CD4-positive, alpha-beta T cell (primary cell): ENCODE results near the gene CALN1. TPM values are rescaled to one million over a fixed set of nuclear protein-coding genes. Genes with fewer than 3 reads are reported as not detected.

Source experiments
- ATAC-seq: fragments of 200-7000 bp; cut with Tn5 transposase; one replicate; pipeline ENCODE4 v1.10.0; 2022; ENCODE audit warnings: mild to moderate bottlenecking; ENCODE audit not compliant: poor library complexity
- CTCF ChIA-PET: fragments of 350-600 bp; sonication (Branson Sonifier 250); formaldehyde crosslinking; loops from one replicate; lab custom pipeline; 2021; ENCODE audit warnings: antibody characterized with exemption, inconsistent platforms; lab: Charles Lee
- POLR2A ChIA-PET: fragments of 350-600 bp; sonication (Branson Sonifier 250); formaldehyde crosslinking; loops from one replicate; lab custom pipeline; 2021; ENCODE audit warnings: antibody characterized with exemption, inconsistent platforms; lab: Charles Lee
- DNase-seq, 14 experiments: peaks; one replicate each; pipeline ENCODE4 v3.0.0-alpha.2; 2013 to 2020; ENCODE audit warnings: mixed read lengths in 2 of 14
- H3K27ac ChIP-seq, 2 donors: one replicate each; pipeline versions ENCODE4 v1.5.1 to v1.7.0; 2013; ENCODE audit warnings: low read length in 2 of 2, low read depth in 1 of 2, mild to moderate bottlenecking in 1 of 2
- H3K27me3 ChIP-seq, 2 experiments: 1 replicate in 1 of 2; 2 replicates in 1 of 2; pipeline versions ENCODE4 v1.6.1 to v1.7.0; 2013; ENCODE audit warnings: low read length in 2 of 2, control low read depth in 1 of 2, mild to moderate bottlenecking in 1 of 2, moderate library complexity in 1 of 2; ENCODE audit not compliant: insufficient read depth in 2 of 2, control insufficient read depth in 1 of 2
- H3K36me3 ChIP-seq: one replicate; pipeline ENCODE4 v1.6.1; 2013; ENCODE audit warnings: low read length, control low read depth; ENCODE audit not compliant: insufficient read depth
- H3K4me1 ChIP-seq: one replicate; pipeline ENCODE4 v1.6.1; 2013; ENCODE audit warnings: low read length, control low read depth; ENCODE audit not compliant: insufficient read depth
- H3K4me3 ChIP-seq: one replicate; pipeline ENCODE4 v1.5.1; 2013; ENCODE audit warnings: mild to moderate bottlenecking, low read length, moderate library complexity
- H3K9me3 ChIP-seq, 2 experiments: 1 replicate in 1 of 2; 2 replicates in 1 of 2; pipeline versions ENCODE4 v1.6.1 to v1.7.0; 2013; ENCODE audit warnings: low read length in 2 of 2, mild to moderate bottlenecking in 2 of 2, control low read depth in 1 of 2, moderate library complexity in 1 of 2; ENCODE audit not compliant: control insufficient read depth in 1 of 2, insufficient read depth in 1 of 2
- H3K27ac Mint-ChIP-seq: one replicate; pipeline ENCODE4 v1.8.0; 2020; ENCODE audit warnings: mixed read lengths
- H3K27me3 Mint-ChIP-seq: one replicate; pipeline ENCODE4 v1.8.0; 2021; ENCODE audit warnings: mixed read lengths
- H3K36me3 Mint-ChIP-seq: one replicate; pipeline ENCODE4 v1.8.0; 2021; ENCODE audit warnings: low read depth, mixed read lengths
- H3K4me1 Mint-ChIP-seq: one replicate; pipeline ENCODE4 v1.8.0; 2021; ENCODE audit warnings: low read depth, mixed read lengths
- H3K4me3 Mint-ChIP-seq: one replicate; pipeline ENCODE4 v1.8.0; 2020; ENCODE audit warnings: mild to moderate bottlenecking, mixed read lengths
- H3K9me3 Mint-ChIP-seq: one replicate; pipeline ENCODE4 v1.8.0; 2020; ENCODE audit warnings: mixed read lengths
- CTCF ChIP-seq: fragments of 200-600 bp; IDR thresholded peaks from one replicate; pipeline ENCODE4 v1.8.0; 2022; ENCODE audit warnings: antibody characterized with exemption, mild to moderate bottlenecking
- intact Hi-C, 2 experiments: fragments of 100-400 bp; cut with DNase I in 1 of 2; cut with micrococcal nuclease in 1 of 2; formaldehyde crosslinking; loops; one replicate each; pipeline versions ENCODE4 v1.15.1 to v1.9.0; 2023 to 2025; cut with DNase I, micrococcal nuclease
- total RNA-seq, 174 experiments: library from RNA in 2 of 174; stranded (reverse) in 2 of 174; gene quantifications; one replicate each; pipeline ENCODE4 v1.2.3 and lab custom pipeline; 2021 to 2026

CALN1 gene
- total RNA-seq, 2 experiments from 2014 or later = 0.06 TPM; not detected in 1

- Mint-ChIP-seq H3K9me3 (no peaks in the 10 kb centered on the region), H3K4me1 (no peaks in the 10 kb centered on the region), H3K4me3 (no peak overlapping the region), H3K36me3 (no peaks in the 10 kb centered on the region), H3K27me3 (no peaks in the 10 kb centered on the region), H3K27ac (no peak overlapping the region)
- ATAC-seq (no peak), DNase-seq (no peak)
- Histone ChIP-seq H3K4me3 (no peak overlapping the region), H3K36me3 (no peaks in the 10 kb centered on the region), H3K27me3 (no peaks in the 10 kb centered on the region), H3K27ac (no peak overlapping the region), H3K9me3 (no peaks in the 10 kb centered on the region), H3K4me1 (no peaks in the 10 kb centered on the region)
- intact Hi-C loops = no loop called here
- POLR2A ChIA-PET = no interaction called here
- CTCF ChIA-PET = no interaction called here
- TF ChIP-seq CTCF = no peak
Observed at GRCh38 chr7:71851776-71852498, 560.2 kb downstream of the CALN1 start.

- Mint-ChIP-seq H3K27ac (no peak overlapping the region), H3K36me3 (no peaks in the 10 kb centered on the region), H3K4me3 (no peak overlapping the region), H3K4me1 (no peaks in the 10 kb centered on the region), H3K27me3 (no peaks in the 10 kb centered on the region), H3K9me3 (no peaks in the 10 kb centered on the region)
- Histone ChIP-seq H3K9me3 (peaks cover 0 to 7% of the 10 kb centered on the region in 2 experiments), H3K4me3 (no peak overlapping the region), H3K27ac (no peak overlapping the region), H3K4me1 (no peaks in the 10 kb centered on the region), H3K36me3 (no peaks in the 10 kb centered on the region), H3K27me3 (no peaks in the 10 kb centered on the region)
- ATAC-seq (no peak), DNase-seq (no peak)
- TF ChIP-seq CTCF = no peak
- CTCF ChIA-PET = no interaction called here
- POLR2A ChIA-PET = no interaction called here
- intact Hi-C loops = no loop called here
Observed at GRCh38 chr7:71846160-71846559, 566.0 kb downstream of the CALN1 start.

GRCh38 chr7:71843676-71844075, 568.5 kb downstream of the CALN1 start:
- POLR2A ChIA-PET = no interaction called here
- intact Hi-C loops = no loop called here
- H3K4me3 Mint-ChIP-seq = no peak overlapping the region

More at GRCh38 chr7:71843676-71844075, 568.5 kb downstream of the CALN1 start:
- CTCF ChIA-PET = no interaction called here
- H3K9me3 ChIP-seq = peaks cover 0 to 7% of the 10 kb centered on the region in 2 experiments
- ATAC-seq (no peak), DNase-seq (no peak)
- TF ChIP-seq CTCF = no peak
- H3K4me3 ChIP-seq = no peak overlapping the region
- H3K9me3 Mint-ChIP-seq = no peaks in the 10 kb centered on the region
- H3K27me3 Mint-ChIP-seq = no peaks in the 10 kb centered on the region
- no peaks in the 10 kb centered on the region for H3K4me1 ChIP-seq
- H3K27ac Mint-ChIP-seq = no peak overlapping the region
- no peak overlapping the region for H3K27ac ChIP-seq
- H3K4me1 Mint-ChIP-seq = no peaks in the 10 kb centered on the region
- H3K36me3 ChIP-seq = no peaks in the 10 kb centered on the region
- H3K27me3 ChIP-seq = no peaks in the 10 kb centered on the region
- H3K36me3 Mint-ChIP-seq = no peaks in the 10 kb centered on the region
